DOHH2 (cell line): ENCODE measurements around the gene RELA.

ENCODE experiments used
- CTCF ChIP-seq: fragments of 200-600 bp; sonication (generic); IDR thresholded peaks from one replicate; pipeline ENCODE4 v1.5.1; 2014; ENCODE audit warnings: antibody characterized with exemption, mild to moderate bottlenecking, low read depth, low read length; ENCODE audit not compliant: poor library complexity, severe bottlenecking
- EZH2phosphoT487 ChIP-seq: fragments of 200-600 bp; sonication (generic); IDR thresholded peaks from 2 replicates; pipeline ENCODE4 v1.6.1; 2017; ENCODE audit warnings: borderline replicate concordance, mild to moderate bottlenecking, antibody characterized with exemption, low read length, moderate library complexity, mixed read lengths

DNA sequence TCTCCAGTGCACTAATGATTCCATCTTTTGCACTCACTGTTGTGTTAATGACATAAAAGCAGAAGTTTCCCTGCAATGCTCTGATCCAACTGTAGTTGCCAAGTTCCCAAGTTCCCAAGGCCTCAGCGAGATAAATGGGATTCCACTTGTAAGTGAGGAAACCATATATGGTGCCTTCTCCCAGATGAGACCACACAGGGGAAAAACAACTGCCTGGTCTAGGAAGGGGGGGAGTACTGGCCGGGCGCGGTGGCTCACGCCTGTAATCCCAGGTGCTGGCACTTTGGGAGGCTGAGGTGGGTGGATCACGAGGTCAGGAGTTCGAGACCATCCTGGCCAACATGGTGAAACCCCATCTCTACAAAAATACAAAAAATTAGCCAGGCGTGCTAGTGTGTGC is 23.3 kb upstream of the RELA start:
- TF ChIP-seq CTCF (no peak), EZH2phosphoT487 (no peak)
